Measurements from ENCODE around the gene GIN1.

Gene GIN1

DNA sequence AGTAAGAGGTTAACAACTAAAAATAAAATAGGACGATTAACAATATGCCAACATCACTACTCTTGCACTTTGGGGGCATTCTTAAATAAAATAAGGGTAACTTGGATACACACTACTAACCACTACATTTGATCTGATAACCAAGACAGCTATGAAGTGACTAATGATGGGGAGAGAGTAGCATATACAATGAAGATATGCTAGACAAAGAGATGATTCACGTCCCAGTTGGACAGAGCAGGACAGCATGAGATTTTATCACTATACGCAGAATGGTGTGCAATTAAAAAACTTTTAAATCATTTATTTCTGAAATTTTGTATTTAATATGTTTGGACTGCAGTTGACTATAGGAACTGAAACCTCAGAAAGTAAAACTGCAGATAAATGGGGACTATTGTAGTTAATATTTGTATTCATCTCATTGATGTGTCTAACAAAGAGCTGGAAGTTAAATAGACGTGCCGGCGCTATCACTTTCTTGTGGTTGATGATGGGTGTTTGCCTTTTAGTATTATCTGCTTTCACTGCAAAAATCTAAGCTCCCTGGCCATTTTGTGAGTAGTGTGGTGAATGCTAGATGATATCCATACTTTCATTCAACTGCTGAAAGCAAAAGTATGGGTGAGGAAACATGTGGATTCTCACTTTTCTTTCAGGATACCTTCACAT, 18.7 kb downstream of the GIN1 start:
- H4K20me1 ChIP-seq (ENCODE audit: low read depth, low read length): no peaks in the 10 kb centered on the region
- no peaks in the 10 kb centered on the region for H3K9me3 ChIP-seq (ENCODE audit: insufficient read depth, low read length)
- no peak overlapping the region for H3K9ac ChIP-seq (ENCODE audit: low read length)
- no peak overlapping the region for H3K4me2 ChIP-seq (ENCODE audit: low read depth, low read length, poor library complexity, severe bottlenecking)
- no peak overlapping the region for H2AFZ ChIP-seq (ENCODE audit: low read depth, low read length, severe bottlenecking)
- H3K36me3 ChIP-seq (ENCODE audit: low read length): peaks cover 4% of the 10 kb centered on the region; the same call in 1 of the 2 replicates
- H3K4me3 ChIP-seq (ENCODE audit: insufficient read depth, low read length, poor library complexity, severe bottlenecking): no peak overlapping the region
- H3K27me3 ChIP-seq (ENCODE audit: low read length): no peaks in the 10 kb centered on the region
- H3K9me2 ChIP-seq (replicated peaks; ENCODE audit: insufficient read depth, low read length): no peaks in the 10 kb centered on the region
- H3K79me2 ChIP-seq (ENCODE audit: insufficient read depth, low read length): no peaks in the 10 kb centered on the region
- H3F3A ChIP-seq (ENCODE audit: insufficient read depth): peaks cover 4% of the 10 kb centered on the region; the same call in 1 of the 2 replicates
- TF ChIP-seq CTCF (IDR thresholded peaks at IDR 0.05; ENCODE audit: insufficient read depth, low read length, poor library complexity, severe bottlenecking): no peak
- TF ChIP-seq EZH2phosphoT487 (conservative IDR thresholded peaks at IDR 0.05; ENCODE audit: low read length): no peak
- H3K27ac ChIP-seq (ENCODE audit: low read depth, low read length): no peak overlapping the region

GRCh38 chr5:103098993-103099392, 20.9 kb downstream of the GIN1 start:
- Histone ChIP-seq H3K79me2 (ENCODE audit: insufficient read depth, low read length) (no peaks in the 10 kb centered on the region), H3F3A (ENCODE audit: insufficient read depth) (peaks cover 4% of the 10 kb centered on the region; the same call in 1 of the 2 replicates), H3K4me2 (ENCODE audit: low read depth, low read length, poor library complexity, severe bottlenecking) (no peak overlapping the region), H2AFZ (ENCODE audit: low read depth, low read length, severe bottlenecking) (no peak overlapping the region), H3K36me3 (ENCODE audit: low read length) (no peaks in the 10 kb centered on the region; the same call in 1 of the 2 replicates), H3K9ac (ENCODE audit: low read length) (no peak overlapping the region), H4K20me1 (ENCODE audit: low read depth, low read length) (no peaks in the 10 kb centered on the region), H3K27me3 (ENCODE audit: low read length) (no peaks in the 10 kb centered on the region), H3K9me2 (replicated peaks; ENCODE audit: insufficient read depth, low read length) (no peaks in the 10 kb centered on the region), H3K4me3 (ENCODE audit: insufficient read depth, low read length, poor library complexity, severe bottlenecking) (no peak overlapping the region), H3K27ac (ENCODE audit: low read depth, low read length) (no peak overlapping the region), H3K9me3 (ENCODE audit: insufficient read depth, low read length) (no peaks in the 10 kb centered on the region)
- TF ChIP-seq EZH2phosphoT487 (conservative IDR thresholded peaks at IDR 0.05; ENCODE audit: low read length): no peak
- TF ChIP-seq CTCF (IDR thresholded peaks at IDR 0.05; ENCODE audit: insufficient read depth, low read length, poor library complexity, severe bottlenecking): no peak

- no peaks in the 10 kb centered on the region for H3K36me3 ChIP-seq (ENCODE audit: low read length)
- no peaks in the 10 kb centered on the region for H3K27me3 ChIP-seq (ENCODE audit: low read length)
- H4K20me1 ChIP-seq (ENCODE audit: low read depth, low read length): no peaks in the 10 kb centered on the region
- no peaks in the 10 kb centered on the region for H3K79me2 ChIP-seq (ENCODE audit: insufficient read depth, low read length)
- TF ChIP-seq EZH2phosphoT487 (conservative IDR thresholded peaks at IDR 0.05; ENCODE audit: low read length) (no peak), CTCF (IDR thresholded peaks at IDR 0.05; ENCODE audit: insufficient read depth, low read length, poor library complexity, severe bottlenecking) (no peak)
- no peak overlapping the region for H3K9ac ChIP-seq (ENCODE audit: low read length)
- no peak overlapping the region for H2AFZ ChIP-seq (ENCODE audit: low read depth, low read length, severe bottlenecking)
- H3F3A ChIP-seq (ENCODE audit: insufficient read depth): peaks cover 3% of the 10 kb centered on the region; the same call in 1 of the 2 replicates
- H3K9me3 ChIP-seq (ENCODE audit: insufficient read depth, low read length): no peaks in the 10 kb centered on the region
- H3K9me2 ChIP-seq (replicated peaks; ENCODE audit: insufficient read depth, low read length): no peaks in the 10 kb centered on the region
- no peak overlapping the region for H3K27ac ChIP-seq (ENCODE audit: low read depth, low read length)
- H3K4me2 ChIP-seq (ENCODE audit: low read depth, low read length, poor library complexity, severe bottlenecking): no peak overlapping the region
- no peak overlapping the region for H3K4me3 ChIP-seq (ENCODE audit: insufficient read depth, low read length, poor library complexity, severe bottlenecking)
Observed at GRCh38 chr5:103094737-103095136, 25.2 kb downstream of the GIN1 start.
